ENCODE results near the gene ERGIC1. TPM values are rescaled to one million over a fixed set of nuclear protein-coding genes. Genes with fewer than 3 reads are reported as not detected.
A peak's percentile ranks its signal among the peaks of the same experiment; 100 is the strongest.

Gene ERGIC1
- total RNA-seq, 1 donor from 2014 or later, result 81.3 TPM

DNA sequence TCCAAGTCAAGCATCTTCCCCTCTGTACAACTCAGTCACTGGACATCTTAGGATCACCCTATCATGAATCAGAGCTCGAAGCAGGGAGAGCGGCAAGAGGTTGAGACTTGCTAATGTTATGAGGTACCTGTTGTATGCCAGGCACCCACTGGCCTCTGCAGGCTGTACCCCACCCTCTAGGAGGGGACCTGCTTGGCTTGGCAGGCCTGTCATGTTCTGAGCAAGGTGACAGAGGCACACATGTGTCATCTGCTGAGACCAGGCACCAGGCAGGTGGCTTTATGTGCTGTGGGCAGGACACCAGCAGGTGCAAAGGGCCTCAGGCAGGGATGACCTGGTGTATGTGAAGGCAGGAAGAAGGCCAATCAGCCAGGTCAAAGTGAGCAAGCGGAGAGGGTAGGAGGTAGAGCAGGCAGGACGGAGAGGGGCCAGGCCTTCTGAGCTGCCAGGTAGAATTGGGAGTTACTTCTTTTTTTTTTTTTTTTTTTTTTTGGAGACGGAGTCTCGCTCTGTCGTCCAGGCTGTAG, 64.9 kb downstream of the ERGIC1 start:
- no peak for DNase-seq (ENCODE audit: low read depth in 2 of 2)

DNA sequence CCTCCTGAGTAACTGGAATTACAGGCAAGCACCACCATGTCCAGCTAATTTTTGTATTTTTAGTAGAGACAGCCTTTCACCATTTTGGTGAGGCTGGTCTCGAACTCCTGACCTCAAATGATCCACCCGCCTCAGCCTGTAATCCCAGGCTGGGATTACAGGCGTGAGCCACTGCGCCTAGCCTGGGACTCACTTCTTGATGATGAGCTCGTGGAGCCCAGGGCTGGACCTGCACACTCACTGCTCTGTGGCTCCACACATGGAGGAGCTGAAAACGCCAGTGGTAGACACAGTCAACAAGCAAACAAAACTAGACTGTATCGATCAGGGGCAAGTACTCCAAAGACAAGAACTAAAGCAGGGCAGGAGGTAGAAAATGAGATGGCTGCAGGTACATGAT, 65.4 kb downstream of the ERGIC1 start:
- no peak for DNase-seq (ENCODE audit: low read depth in 2 of 2)

DNA sequence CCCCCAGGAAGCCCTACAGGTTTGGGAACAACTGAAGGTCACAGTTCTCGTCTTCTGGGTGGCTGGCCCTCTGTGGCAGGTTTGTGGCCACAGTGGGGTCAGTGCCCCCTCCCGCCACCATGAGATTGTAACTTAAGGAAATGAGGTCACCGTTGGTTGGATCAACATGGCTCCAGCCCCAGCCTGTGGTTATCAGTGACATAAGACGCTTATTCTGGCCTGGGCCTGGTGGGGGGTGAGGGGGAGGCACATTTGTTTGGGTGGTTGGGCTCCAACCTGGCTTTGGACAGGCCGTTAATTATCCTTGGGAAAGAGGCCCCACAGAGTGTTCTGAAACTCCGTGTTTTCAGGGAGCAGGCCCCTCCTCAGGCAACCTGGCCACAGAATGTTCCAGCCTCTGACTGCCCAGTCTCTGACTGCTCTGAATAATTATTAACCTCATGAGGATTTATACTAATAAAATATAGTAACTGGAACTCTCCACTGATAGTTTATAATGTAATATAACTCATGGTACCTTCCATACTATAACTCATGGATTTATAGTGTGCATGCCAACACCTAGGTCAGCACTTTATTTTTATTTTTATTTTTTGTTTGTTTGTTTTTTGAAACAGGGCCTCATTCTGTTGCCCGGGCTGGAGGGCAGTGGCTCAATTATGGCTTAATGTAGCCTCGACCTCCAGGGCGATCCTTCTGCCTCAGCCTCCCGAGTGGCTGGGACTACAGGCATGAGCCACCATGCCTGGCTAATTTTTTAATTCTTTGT, 67.1 kb downstream of the ERGIC1 start:
- DNase-seq (ENCODE audit: low read depth in 2 of 2), result peak; percentile 59 to 91

DNA sequence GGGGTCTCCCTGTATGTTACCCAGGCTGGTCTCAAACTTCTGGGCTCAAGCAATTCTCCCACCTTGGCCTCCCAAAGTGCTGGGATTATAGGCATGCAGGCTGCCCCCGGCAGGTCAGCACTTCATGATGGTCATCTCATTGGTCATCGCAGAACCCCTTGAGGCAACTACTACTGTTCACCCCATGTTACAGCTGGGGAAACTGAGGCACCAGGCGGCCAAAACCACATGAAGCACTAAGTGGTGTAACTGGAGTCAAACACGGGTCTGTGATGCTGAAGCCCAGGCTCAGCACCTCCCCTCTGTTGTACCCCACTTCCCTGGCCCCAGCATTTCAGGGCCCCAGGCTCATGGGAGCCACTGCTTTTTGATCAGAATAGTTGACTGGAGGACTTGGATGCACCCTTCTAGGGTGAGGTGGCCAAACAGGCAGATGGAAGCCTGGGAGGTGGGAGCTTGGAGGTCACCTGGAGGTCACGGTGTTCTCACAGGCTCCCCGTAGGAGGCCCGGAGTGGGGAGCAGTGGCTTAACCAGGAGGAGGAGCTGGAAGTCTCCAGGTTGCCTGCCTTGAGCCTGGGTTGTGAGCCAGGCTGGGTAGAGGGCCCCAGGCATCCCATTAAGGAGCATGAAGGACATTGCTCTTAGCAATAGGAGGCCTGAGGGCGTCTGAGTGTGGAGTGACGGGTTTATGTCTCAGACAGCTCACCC, 67.9 kb downstream of the ERGIC1 start:
- DNase-seq (ENCODE audit: low read depth in 2 of 2), result peak in 1 of 2 donors; percentile 38

DNA sequence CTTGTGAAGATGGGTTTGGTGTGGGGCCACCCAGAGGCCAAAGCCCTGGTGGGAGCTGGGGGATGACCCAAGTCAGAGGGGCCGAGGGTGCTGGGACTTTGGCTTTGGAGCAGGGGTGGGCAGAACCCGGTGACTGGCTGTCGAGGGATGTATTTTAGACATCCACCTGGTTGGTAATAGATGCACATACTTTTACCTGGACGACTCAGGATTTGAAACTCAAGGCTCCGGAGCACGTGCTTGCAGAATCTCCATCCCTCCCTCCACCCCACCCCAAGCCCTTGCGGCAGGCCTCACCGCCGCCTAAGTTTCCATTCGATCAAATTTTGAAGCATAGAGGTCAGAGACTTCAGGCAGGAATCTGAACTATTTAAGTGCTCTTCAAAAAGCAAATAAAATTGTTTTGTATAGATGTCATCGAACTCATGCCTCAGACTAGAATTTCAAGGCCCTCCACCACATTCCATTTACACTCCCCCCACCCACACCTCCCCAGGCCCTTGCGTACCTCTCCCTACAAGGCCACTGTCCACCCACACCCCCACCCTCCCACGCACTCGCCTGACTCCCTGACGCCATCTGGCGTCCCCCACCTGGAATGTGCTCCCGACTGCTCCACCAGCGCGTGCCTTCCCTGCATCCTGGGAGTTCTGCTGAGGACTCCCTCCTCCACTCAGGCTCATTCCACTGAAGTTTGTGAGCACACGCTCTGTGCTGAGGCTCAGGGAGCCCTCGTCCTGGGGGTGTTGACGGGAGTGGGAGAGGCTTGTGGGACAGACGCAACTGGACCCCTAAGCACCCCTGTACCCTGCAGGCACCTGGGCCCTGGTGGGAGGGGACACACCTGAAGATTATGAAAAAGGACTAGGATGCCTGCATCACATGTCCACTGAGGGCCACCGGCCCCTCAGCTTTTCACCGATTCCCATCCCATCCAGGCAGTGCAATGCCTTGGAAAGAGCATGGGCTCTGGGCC, 68.7 kb downstream of the ERGIC1 start:
- peak; percentile 81 to 82 for DNase-seq (ENCODE audit: low read depth in 2 of 2)

DNA sequence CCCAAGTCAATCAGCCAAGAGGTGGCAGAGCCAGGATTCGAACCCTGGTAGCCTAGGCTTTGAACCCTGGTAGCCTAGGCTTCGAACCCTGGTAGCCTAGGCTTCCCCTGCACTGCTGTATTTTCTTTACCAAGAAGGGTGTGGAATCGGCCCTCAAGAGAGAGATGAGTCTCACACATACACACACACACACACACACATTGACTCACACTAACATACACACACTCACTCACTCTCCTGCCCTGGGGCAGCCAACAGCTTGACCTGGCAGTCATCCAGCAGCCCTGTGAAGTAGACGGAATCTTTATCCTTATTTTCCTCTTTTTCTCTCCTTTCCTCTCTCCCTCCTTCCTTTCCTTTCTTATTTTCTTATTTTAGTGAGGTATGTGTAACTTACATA, 69.7 kb downstream of the ERGIC1 start:
- peak; percentile 84 to 94 for DNase-seq (ENCODE audit: low read depth in 2 of 2)

DNA sequence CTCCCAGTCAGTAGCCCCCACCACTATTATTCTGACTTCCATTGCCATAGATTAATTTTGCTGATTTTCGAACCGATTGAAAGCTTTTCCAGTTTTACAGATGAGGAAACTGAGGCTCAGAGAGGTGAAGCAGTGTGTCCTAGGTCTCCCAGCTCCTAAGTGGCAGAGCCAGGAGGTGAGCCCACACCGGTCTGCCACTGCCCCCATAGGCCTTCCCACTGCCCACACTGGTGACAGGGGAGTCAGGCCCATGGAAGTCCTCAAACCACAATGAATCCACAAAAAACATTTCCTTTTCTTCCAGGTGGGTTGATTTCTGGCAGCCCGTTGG, 70.2 kb downstream of the ERGIC1 start:
- DNase-seq (ENCODE audit: low read depth in 2 of 2), result no peak

DNA sequence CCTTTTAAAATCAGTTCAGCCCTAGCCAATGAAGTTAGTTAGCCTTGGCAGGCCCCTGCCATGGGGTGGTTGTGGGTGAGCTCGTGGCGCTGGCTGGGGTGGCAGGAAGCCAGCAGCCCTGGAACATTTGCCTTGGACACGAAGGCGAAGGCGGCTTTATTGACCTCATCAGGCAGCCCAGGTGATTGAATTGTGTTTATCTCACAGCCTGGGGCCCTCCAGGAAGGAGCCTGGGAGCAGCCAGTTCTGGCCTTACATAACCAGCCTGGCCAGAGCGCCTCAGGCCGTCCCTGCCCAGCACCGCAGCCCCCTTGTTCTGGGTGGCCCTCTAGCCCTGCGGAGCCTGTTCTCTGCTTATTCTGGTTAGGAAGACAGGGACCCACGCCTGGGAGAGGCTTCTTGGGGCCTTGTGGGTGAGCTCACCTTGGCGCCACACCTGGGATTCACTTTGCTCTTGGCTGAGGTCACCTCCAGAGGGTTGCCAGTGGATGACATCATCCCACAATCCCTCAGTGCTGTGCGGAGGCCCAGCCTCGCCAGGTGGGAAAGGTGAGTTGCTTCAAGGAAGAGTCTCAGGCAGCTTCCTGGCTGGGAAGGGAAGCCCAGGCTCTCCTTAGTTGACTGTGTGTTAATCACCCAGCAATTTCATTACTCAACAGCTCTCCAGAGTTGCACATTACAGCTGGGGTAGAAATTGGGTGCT, 70.7 kb downstream of the ERGIC1 start:
- DNase-seq (ENCODE audit: low read depth in 2 of 2), result peak; percentile 66 to 70

DNA sequence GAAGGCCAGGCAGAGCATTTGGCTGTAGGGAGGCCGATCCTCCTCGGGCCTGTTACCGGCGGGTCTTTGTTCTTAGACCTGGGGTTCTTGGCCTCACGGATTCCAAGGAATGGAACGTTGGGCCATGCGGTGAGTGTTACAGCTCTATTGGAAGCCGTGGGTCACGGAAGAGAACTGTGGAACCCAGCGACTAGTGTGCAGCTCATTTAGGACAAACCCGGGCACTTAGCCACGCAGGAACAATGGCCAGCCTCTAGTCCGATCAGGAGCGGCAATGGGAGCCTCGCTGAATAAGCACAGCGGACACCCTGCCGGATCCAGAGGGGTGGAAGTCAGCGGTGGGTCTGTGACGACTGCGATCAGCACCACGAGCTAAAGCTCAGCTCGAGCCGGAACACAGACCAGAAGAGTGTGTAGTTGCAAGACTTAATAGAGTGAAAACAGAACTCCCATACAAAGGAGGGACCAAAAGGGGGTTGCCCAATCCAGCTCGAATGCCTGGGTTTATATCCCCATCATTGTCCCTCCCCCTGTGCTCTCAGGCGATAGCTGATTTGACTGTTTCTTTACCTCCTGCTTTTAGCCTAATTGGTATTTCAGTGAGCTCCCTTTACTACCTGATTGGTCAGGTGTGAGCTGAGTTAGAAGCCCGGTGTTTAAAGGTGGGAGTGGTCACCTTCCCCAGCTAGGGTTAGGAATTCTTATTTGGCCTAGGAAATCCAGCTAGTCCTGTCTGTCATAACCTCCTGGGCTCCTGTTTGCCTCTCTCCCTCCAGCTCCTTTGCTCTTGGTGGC, 71.5 kb downstream of the ERGIC1 start:
- no peak for DNase-seq (ENCODE audit: low read depth in 2 of 2)

DNA sequence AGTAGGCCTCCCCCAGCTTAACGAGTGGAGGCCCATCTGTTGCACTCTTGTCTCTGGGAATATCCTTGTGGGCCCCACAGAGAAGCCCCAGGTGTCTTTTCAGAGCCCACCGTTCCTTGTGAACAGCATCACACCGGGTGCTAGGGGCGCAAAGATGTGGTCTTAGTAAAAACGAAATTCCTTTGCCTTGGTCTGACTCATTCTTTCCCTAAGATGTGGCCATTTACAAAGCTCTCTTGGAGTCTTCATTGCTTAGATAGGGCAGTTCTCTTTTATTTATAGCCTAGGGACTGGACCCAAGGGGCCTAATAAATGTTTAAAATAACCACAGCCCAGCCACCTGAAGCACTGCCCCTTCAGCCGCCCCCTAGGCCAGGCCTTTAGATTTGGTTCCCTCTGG, 72.4 kb downstream of the ERGIC1 start:
- no peak for DNase-seq (ENCODE audit: low read depth in 2 of 2)

DNA sequence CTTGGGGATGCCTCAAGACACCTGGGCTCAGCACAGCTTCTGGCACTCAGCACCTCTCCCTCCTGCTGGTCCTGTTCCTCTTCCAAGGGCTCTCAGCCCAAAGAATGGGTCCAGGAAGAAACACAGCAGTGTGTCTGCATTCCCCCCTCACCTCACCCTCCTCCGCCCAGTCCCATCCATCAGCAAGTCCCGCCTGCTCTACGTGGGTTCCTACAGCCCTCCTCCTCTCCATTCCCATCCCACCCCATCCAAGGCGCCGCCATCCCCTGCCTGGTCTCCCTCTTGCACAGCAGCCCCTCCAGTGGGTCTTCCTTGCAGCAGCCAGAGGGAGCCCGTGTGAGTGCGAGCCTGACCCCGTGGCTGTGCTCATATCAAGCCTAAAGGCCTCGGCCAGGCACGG, 72.8 kb downstream of the ERGIC1 start:
- no peak for DNase-seq (ENCODE audit: low read depth in 2 of 2)

DNA sequence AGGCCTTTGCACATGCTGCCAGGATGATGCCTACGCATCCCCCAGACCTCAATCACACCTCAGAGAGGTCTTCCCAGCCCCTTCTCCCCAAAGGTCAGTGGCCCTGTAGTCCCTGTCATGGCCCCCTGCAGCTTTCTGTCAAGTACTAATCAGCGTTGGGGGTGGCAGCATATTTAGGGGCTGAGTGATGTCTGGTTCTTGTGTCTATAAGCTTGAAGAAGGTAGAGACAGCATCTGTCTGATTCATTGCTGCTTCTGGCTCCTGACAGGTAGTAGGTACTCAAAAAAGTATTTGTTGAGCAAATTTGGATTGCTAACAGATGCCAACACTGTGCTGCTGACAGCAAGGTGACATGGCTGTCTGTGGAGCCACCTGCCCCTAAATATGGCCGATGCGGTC, 73.6 kb downstream of the ERGIC1 start:
- no peak for DNase-seq (ENCODE audit: low read depth in 2 of 2)

DNA sequence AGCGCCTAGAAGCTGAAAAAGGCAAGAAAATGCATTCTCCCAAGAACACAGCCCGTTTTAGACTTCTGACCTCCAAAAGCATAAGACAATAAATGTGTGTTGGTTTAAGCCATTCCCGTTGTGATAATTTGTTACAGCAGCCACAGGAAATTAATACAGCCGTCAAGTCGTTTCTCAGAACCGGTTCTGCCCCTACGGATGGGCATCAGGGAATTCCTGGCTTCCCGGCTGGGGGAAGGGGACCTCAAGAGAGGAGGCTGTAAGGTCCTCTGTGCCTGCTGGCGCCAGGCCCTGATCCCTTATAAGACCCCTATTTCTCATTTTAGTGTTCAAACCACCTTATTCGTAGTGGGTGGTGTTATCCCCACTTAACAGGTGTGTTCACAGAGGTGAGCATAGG, 74.6 kb downstream of the ERGIC1 start:
- DNase-seq (ENCODE audit: low read depth in 2 of 2), result no peak

DNA sequence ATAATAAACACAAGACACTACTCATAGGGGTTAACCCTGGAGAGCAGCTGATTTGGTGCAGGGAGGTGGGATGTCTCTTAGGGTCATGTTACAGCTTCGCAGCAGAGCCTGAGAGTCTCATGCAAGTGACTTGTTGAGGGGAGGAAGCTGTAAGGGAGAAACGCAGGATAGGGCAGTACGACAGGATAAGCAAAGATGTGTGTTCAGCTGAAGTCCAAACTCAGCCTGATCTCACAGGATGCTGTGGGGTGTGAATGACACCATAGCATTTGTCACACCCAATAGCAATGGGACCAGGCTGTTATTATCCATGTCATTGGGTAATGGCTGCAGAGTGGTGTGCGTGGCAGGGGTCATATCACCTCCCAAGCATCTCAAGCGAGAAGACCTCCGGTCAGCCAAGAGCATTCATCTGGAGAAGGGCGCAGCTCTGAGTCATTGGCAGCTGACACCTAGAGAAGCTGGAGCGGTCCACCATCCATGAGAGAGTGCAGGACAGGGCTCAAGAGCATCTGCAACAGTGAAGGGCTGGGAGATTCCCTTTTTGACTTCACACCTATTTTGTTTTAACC, 76.0 kb downstream of the ERGIC1 start:
- peak in 1 of 2 donors; percentile 68 for DNase-seq (ENCODE audit: low read depth in 2 of 2)

DNA sequence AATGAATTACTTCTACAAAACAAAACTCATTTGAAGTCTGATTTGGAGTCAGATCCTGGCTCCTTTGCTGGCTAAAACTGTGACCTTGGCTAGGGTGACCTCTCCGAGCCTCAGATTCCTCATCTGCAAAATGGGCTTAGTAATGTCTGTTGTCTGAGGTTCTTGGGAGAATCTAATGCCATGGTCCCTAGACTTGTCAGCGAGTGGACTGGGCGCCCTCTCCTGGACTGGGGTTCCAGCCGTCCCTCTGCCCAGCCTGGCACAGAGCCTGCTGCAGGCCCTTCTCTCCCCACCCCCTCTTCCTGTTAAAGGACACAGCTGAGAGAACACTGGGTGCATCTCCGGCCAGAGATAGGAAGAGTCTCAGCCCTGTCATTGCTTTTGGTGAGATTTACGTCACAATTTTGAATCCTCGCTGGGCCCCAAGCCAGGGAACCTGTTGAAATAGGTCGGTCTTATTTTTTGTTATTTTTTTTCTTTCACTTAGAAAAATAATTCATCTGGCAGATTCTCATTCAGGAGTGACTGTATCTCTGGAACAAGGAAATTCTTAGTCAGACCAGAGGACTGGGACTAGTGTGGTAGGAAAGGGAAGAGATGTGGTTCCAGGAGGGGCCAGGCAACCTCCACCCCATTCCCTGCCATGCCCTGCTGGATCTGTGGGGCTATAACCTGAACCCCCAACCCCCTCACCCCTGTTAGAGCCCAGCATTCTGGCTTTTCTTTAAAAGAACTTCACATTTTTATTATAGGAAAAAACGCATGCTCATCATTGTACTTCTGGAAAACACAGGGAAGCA, 77.0 kb downstream of the ERGIC1 start:
- peak; percentile 92 to 98 for DNase-seq (ENCODE audit: low read depth in 2 of 2)

DNA sequence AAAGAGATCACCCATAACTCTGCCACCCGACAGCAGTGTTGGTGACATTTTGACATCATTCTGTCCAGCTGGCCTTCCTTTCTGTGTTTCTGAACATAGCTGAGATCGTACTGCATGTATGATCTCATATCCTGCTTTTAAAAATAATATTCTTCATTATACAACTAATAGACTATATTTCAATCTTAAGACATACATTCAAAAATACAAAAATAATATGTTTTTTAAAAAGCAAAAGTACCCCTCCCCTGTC, 77.5 kb downstream of the ERGIC1 start:
- DNase-seq (ENCODE audit: low read depth in 2 of 2), result peak; percentile 51 to 73

DNA sequence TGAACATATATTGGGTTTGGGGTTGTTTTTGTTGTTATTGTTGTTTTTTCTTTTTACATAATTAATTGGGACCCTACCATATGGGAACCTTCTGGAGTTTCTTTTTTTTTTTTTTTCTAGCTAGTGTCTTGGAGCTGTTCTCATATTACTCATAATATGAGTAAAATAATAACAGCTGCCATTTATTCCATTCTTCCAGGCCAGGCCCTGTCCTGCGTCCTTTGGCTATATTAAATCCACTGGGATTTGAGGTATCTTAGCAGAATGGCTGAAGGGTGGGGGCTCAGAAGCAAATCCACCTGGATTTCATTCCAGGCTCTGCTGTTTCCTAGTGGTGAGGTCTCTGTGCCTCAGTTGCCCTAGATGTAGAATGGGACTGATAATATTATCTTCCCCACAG, 77.9 kb downstream of the ERGIC1 start:
- no peak for DNase-seq (ENCODE audit: low read depth in 2 of 2)

DNA sequence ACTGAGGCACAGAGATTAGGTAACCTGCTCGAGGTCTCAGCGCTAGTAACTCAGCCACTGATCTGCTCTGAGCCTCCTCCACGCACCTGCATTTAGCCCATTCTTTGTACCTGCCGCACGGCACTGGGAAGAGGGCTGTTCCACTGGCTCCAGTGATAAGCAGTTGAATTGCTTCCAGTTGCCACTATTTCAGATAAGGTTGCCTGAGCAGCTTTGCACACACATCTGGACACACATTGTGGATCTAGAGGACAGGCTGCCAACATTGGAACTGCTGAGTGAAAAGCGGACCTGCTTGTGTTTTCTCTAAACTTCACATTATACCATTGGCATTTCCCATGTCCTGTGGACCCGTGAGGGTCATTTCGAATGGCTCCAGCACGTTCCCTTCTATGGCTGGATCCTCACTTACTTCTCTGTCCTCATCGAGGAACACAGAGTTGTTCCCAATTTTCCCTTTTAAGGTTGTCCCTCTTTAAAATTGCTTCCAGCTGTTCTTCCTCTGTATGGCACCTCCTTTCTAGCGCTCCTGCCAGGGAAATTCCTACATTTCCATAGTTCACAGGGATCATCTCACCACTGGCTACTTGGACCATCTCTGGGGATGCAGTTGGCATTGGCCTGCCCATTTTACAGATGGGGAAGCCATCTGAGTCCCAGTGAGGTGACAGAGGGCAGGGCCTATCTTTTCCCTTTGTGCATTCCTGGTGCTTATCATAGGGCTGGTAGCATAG, 79.2 kb downstream of the ERGIC1 start:
- DNase-seq (ENCODE audit: low read depth in 2 of 2), result peak in 1 of 2 donors; percentile 93

DNA sequence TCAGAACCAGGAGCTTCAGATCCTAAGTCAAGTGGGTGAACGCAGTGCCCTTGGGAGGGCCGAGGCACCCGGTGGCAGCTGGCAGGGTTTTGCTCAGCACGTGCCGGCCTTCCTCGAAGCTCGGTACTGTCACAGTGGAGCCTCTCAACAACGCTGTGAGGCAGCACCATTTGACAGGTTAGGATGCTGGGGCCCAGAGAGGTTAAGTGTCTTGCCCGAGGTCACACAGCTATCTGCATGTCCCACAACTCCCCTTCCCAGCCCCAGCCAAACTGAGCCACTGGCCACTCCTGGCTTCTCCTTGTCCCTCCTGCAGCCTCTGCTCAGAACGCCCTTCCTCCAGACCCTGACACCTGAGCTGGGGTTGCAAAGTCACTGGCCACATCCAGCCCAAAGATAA, 81.5 kb downstream of the ERGIC1 start:
- DNase-seq (ENCODE audit: low read depth in 2 of 2), result no peak

All from lung microvascular endothelial cell (primary cell).